Measurements from ENCODE around the gene GALK1. TPM values are rescaled to one million over a fixed set of nuclear protein-coding genes. Genes with fewer than 3 reads are reported as not detected.
A peak's percentile ranks its signal among the peaks of the same experiment; 100 is the strongest.

Gene GALK1
- polyA plus RNA-seq, 3 donors = 44.8 to 108 (median 84.3) TPM

- no peak overlapping the region for H3K27ac ChIP-seq (ENCODE audit: low read depth in 1 of 2, low read length in 2 of 2)
- Mint-ChIP-seq H3K27me3 (ENCODE audit: low read depth in 3 of 3) (peaks cover 0 to 5% (median 0%) of the 10 kb centered on the region in 3 donors), H3K9me3 (peaks cover 0 to 3% (median 0%) of the 10 kb centered on the region in 7 donors), H3K27ac (peak overlapping the region in 1 of 7 donors; percentile 27), H3K4me3 (no peak overlapping the region), H3K4me1 (peaks cover 26% of the 10 kb centered on the region), H3K36me3 (peaks cover 26 to 30% of the 10 kb centered on the region in 2 donors)
- H3K79me2 ChIP-seq (ENCODE audit: insufficient read depth, low read length) = peaks cover 4% of the 10 kb centered on the region
- no peak overlapping the region for H3K4me2 ChIP-seq (replicated peaks; ENCODE audit: extremely low read depth, low read length, poor library complexity, severe bottlenecking)
- peaks cover 9% of the 10 kb centered on the region for H4K20me1 ChIP-seq (ENCODE audit: insufficient read depth, low read length)
- 88% methylated on average over 3 of the region's 3 CpGs for WGBS (ENCODE audit: insufficient coverage)
- no peak overlapping the region for H3K4me3 ChIP-seq (replicated peaks in 1 of 3; ENCODE audit: low read depth in 2 of 3, low read length in 3 of 3)
- DNase-seq = no peak
- peaks cover 19 to 27% of the 10 kb centered on the region in 2 donors for H3K4me1 ChIP-seq (ENCODE audit: control insufficient read depth in 1 of 2, insufficient read depth in 2 of 2, low read length in 2 of 2)
- H3K27me3 ChIP-seq (ENCODE audit: control insufficient read depth in 2 of 2, insufficient read depth in 2 of 2, low read length in 2 of 2) = no peaks in the 10 kb centered on the region
- H2AFZ ChIP-seq (ENCODE audit: insufficient read depth, low read depth, low read length, poor library complexity, severe bottlenecking) = no peak overlapping the region
- no peak for TF ChIP-seq CTCF (IDR thresholded peaks at IDR 0.05)
- H3K36me3 ChIP-seq (replicated peaks in 1 of 2; ENCODE audit: control insufficient read depth in 1 of 2, insufficient read depth in 2 of 2, low read length in 2 of 2) = peaks cover 3 to 35% of the 10 kb centered on the region in 2 donors
- no peak overlapping the region for H3K9ac ChIP-seq (ENCODE audit: insufficient read depth, low read length, poor library complexity, severe bottlenecking)
- H3K9me3 ChIP-seq (replicated peaks in 1 of 2; ENCODE audit: control insufficient read depth in 1 of 2, insufficient read depth in 1 of 2, low read length in 2 of 2) = no peaks in the 10 kb centered on the region
- intact Hi-C loops (cut with micrococcal nuclease) = no loop called here
Observed at GRCh38 chr17:75759457-75759856, 5.5 kb downstream of the GALK1 start.

GRCh38 chr17:75758131-75758905, 6.7 kb downstream of the GALK1 start:
- peak overlapping the region in 1 of 7 donors; percentile 75 for H3K27ac Mint-ChIP-seq
- H3K4me3 ChIP-seq (replicated peaks in 1 of 3; ENCODE audit: low read depth in 2 of 3, low read length in 3 of 3) = no peak overlapping the region
- DNase-seq = no peak
- H3K36me3 Mint-ChIP-seq = peaks cover 26 to 27% of the 10 kb centered on the region in 2 donors
- H3K27me3 Mint-ChIP-seq (ENCODE audit: low read depth in 3 of 3) = peaks cover 0 to 5% (median under 1%) of the 10 kb centered on the region in 3 donors
- no peak overlapping the region for H3K4me2 ChIP-seq (replicated peaks; ENCODE audit: extremely low read depth, low read length, poor library complexity, severe bottlenecking)
- peaks cover 0 to under 1% of the 10 kb centered on the region in 2 donors for H3K27me3 ChIP-seq (ENCODE audit: control insufficient read depth in 2 of 2, insufficient read depth in 2 of 2, low read length in 2 of 2)
- no peak for TF ChIP-seq CTCF (IDR thresholded peaks at IDR 0.05)
- H3K4me1 Mint-ChIP-seq = peaks cover 22% of the 10 kb centered on the region
- WGBS (ENCODE audit: insufficient coverage) = 98% methylated on average over 38 of the region's 41 CpGs
- H3K9me3 ChIP-seq (replicated peaks in 1 of 2; ENCODE audit: control insufficient read depth in 1 of 2, insufficient read depth in 1 of 2, low read length in 2 of 2) = no peaks in the 10 kb centered on the region
- H3K79me2 ChIP-seq (ENCODE audit: insufficient read depth, low read length) = no peaks in the 10 kb centered on the region
- no peak overlapping the region for H3K9ac ChIP-seq (ENCODE audit: insufficient read depth, low read length, poor library complexity, severe bottlenecking)
- H3K27ac ChIP-seq (ENCODE audit: low read depth in 1 of 2, low read length in 2 of 2) = no peak overlapping the region
- intact Hi-C loops (cut with micrococcal nuclease) = no loop called here
- no peak overlapping the region for H2AFZ ChIP-seq (ENCODE audit: insufficient read depth, low read depth, low read length, poor library complexity, severe bottlenecking)
- H3K4me3 Mint-ChIP-seq = no peak overlapping the region
- H4K20me1 ChIP-seq (ENCODE audit: insufficient read depth, low read length) = no peaks in the 10 kb centered on the region
- peaks cover 21 to 27% of the 10 kb centered on the region in 2 donors for H3K4me1 ChIP-seq (ENCODE audit: control insufficient read depth in 1 of 2, insufficient read depth in 2 of 2, low read length in 2 of 2)
- H3K36me3 ChIP-seq (replicated peaks in 1 of 2; ENCODE audit: control insufficient read depth in 1 of 2, insufficient read depth in 2 of 2, low read length in 2 of 2) = peaks cover 3 to 33% of the 10 kb centered on the region in 2 donors
- H3K9me3 Mint-ChIP-seq = peaks cover 0 to 4% (median 0%) of the 10 kb centered on the region in 7 donors
